SJCRH30 (cell line): ENCODE measurements around the gene MPP2. TPM values are rescaled to one million over a fixed set of nuclear protein-coding genes. Genes with fewer than 3 reads are reported as not detected.
A peak's percentile ranks its signal among the peaks of the same experiment; 100 is the strongest.

Experiments
- DNase-seq, 2 experiments: peaks; one replicate each; pipeline ENCODE4 v3.0.0-alpha.2; 2015 to 2020
- H3K27ac ChIP-seq: fragments of 250-450 bp; sonication (Bioruptor Pico); 2 replicates; pipeline ENCODE4 v1.5.1; 2020; ENCODE audit warnings: mild to moderate bottlenecking, moderate library complexity
- H3K27me3 ChIP-seq: fragments of 250-450 bp; sonication (Bioruptor Pico); 2 replicates; pipeline ENCODE4 v1.5.1; 2020; ENCODE audit warnings: mild to moderate bottlenecking, moderate library complexity
- H3K36me3 ChIP-seq: fragments of 250-450 bp; sonication (Bioruptor Pico); 2 replicates; pipeline ENCODE4 v1.5.1; 2020; ENCODE audit warnings: mild to moderate bottlenecking, moderate library complexity
- H3K4me1 ChIP-seq: fragments of 250-450 bp; sonication (Bioruptor Pico); 2 replicates; pipeline ENCODE4 v1.5.1; 2020; ENCODE audit warnings: mild to moderate bottlenecking, moderate library complexity
- H3K4me3 ChIP-seq: fragments of 250-450 bp; sonication (Bioruptor Pico); 2 replicates; pipeline ENCODE4 v1.5.1; 2020; ENCODE audit warnings: mild to moderate bottlenecking, moderate library complexity
- H3K9me3 ChIP-seq: fragments of 250-450 bp; sonication (Bioruptor Pico); replicated peaks from 2 replicates; pipeline ENCODE4 v1.5.1; 2020; ENCODE audit warnings: mild to moderate bottlenecking, moderate library complexity
- total RNA-seq: library from RNA; depleted of rRNA; stranded (reverse); fragments of >200 nt; shearing (Covaris generic); gene quantifications from 2 replicates; pipeline ENCODE4 v1.2.3, GENCODE V29; 2014

Gene MPP2
- total RNA-seq, 1 experiment from 2014 or later, result 17.4 TPM

DNA sequence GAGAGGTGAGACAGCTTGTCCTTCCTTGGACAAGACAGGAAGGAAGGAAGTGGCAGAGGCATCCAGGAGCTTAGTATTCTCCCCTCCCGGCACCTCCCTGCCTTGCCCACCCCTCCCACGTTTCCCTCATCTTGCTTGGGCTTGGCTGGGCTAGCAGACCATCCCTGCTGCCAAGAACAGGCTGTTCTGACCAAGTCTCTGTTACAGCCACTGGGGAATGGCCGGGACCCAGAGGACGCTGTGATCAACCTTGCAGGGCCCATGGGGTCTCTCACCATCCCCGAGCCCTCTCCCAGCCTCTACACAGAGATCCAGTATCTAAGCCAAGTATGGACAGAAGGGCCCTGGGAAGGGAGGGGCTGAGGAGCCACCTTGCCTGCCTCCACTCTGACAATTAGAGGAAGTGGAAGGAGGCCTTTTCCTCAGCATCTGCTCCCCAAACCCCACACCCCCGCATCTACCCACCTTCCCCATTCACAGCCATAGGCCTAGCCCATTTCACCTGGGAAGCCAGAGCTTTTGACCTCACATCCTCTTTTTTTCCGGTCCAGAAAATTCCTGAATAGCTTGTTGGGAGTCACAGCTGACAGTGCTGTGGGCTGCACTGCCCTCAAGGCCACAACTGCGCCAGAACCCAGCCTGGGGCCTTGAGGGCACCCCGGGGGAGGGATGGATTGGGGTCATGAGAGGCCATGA is 46.3 kb downstream of the MPP2 start:
- Histone ChIP-seq H3K36me3 (no peaks in the 10 kb centered on the region), H3K9me3 (no peaks in the 10 kb centered on the region), H3K4me1 (0 out of 2 replicates have a peak, but pooled peaks cover 3% of the 10 kb centered on the region), H3K27me3 (peaks cover 46% of the 10 kb centered on the region; the same call in 1 of the 2 replicates), H3K27ac (no peak overlapping the region), H3K4me3 (no peak overlapping the region)
- no peak for DNase-seq

DNA sequence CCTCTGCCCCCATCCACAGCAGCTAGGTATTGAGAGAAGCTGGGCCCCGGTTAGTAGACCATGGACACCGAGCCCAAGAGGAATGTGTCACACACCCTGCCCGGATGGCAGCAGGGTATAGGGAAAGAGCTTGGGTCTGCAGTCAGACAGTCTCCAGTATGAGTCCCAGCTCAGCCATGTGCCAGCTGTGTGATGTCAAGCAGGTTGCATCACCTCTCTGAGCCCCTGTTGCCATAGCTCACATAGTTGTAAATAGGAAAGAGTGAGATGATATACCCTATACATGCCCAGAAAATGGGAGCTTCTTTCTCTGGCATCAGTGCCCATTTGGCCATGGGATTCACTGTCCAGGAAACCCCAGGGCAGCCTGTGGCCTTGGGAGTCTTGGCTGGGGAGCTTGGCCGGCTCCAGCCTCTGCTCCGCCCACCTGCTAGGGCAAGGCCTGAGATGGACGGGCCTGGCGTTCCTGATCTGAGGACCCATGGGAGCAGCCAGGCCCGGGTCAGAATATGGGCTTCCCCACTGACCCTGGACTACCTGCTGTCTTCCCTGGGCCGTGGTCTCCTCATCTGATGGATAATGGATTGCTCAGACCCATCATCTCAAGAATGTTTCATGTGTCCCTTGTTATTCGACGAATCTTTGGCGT is 47.1 kb downstream of the MPP2 start:
- Histone ChIP-seq H3K4me3 (no peak overlapping the region), H3K4me1 (0 out of 2 replicates have a peak, but pooled peaks cover 3% of the 10 kb centered on the region), H3K27ac (no peak overlapping the region), H3K27me3 (peaks cover 48% of the 10 kb centered on the region; the same call in 1 of the 2 replicates), H3K9me3 (no peaks in the 10 kb centered on the region), H3K36me3 (no peaks in the 10 kb centered on the region)
- DNase-seq, result no peak

DNA sequence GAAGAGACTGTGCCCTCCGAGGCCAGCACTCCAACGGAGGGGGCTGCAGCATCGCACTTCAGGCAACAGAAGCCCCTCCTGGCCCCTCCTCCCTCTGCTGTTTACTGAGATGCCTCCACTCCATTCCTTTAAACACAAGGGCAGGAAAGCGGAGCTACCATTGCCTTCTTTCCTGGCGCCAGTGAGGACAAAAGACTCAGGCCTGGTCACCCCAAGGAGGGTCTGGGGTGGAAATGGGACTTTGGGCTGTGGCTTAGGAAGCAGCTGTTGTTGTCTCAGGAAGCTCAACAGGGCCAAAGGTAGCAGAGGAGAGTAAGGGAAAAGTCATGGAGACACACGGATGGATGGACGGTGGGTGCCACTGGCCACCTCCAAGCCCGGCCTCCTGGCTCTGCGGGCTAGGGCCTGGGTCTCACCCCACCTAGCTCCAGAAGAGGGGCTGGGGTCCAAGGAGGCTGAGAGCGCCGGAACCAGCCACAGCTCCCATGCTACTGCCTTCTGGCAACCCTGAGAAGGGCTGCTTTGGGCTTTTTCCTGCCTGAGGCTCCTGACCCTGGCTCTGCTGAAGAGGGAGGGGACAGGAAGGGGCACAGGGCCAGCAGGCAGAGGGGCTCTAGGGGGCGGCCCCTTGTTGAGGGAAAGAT is 49.3 kb downstream of the MPP2 start:
- peak in 1 of 2 experiments; percentile 30 for DNase-seq
- Histone ChIP-seq H3K4me1 (0 out of 2 replicates have a peak, but pooled peaks cover 3% of the 10 kb centered on the region), H3K4me3 (no peak overlapping the region), H3K27me3 (peaks cover 41% of the 10 kb centered on the region), H3K27ac (no peak overlapping the region), H3K36me3 (no peaks in the 10 kb centered on the region), H3K9me3 (no peaks in the 10 kb centered on the region)

DNA sequence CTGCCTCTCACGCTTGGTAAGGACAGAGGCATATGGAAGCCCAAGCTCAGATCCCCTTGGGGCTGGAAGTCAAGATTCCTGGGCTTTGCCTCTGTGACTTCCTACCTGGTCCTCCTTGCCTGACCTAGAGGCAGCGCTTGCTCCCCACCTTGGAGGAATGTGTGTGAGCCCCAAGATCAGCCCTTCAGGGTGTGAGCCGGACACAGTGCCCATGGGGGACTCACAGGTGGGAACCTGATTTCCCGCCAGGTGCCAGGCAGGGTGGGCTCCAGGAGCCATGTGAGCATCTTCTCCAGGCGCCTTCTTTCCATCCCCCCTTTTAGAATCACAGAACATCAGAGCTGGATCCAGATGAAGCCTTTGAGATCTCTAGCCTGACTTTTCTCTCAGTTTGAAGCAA is 50.2 kb downstream of the MPP2 start:
- Histone ChIP-seq H3K9me3 (no peaks in the 10 kb centered on the region), H3K27me3 (peaks cover 35% of the 10 kb centered on the region), H3K36me3 (no peaks in the 10 kb centered on the region), H3K4me3 (no peak overlapping the region), H3K27ac (no peak overlapping the region), H3K4me1 (0 out of 2 replicates have a peak, but pooled peaks cover 3% of the 10 kb centered on the region)
- DNase-seq, result no peak

DNA sequence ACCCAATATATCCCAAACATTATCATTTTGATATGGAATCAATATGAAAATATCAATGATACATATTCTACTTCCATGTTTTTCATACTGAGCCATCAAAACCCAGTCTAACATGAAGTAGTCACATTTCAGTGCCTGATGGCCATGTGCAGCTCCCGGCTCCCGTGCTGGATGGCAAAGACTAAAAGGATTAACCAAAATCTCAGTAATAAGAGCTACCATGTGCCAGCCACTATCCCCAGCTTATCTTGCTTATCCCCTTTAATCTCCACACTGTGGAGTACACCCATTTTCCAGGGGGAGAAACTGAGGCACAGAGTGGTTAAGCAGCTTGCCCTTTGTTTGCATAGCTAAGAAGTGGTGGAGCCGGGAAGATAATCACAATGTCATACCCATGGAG is 51.2 kb downstream of the MPP2 start:
- no peak for DNase-seq
- Histone ChIP-seq H3K36me3 (no peaks in the 10 kb centered on the region), H3K9me3 (no peaks in the 10 kb centered on the region), H3K27ac (no peak overlapping the region), H3K4me1 (0 out of 2 replicates have a peak, but pooled peaks cover 3% of the 10 kb centered on the region), H3K27me3 (peaks cover 33% of the 10 kb centered on the region), H3K4me3 (no peak overlapping the region)

DNA sequence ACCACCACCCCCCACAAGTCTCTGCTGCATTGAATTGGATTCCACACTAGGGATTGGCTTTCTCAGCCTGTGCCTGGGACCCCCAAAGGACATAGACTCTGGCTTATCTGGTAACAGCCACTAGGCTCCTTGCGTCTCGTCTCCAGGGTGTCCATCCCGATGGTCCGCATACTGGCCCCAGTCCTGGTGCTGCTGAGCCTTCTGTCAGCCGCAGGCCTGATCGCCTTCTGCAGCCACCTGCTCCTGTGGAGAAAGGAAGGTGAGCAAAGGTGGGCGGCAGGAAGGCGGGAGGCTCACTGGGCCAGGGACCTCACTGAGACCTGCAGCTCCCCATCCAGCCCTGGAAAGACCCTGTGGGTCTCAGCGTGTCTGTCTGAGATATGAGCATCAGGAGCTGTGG is 52.3 kb downstream of the MPP2 start:
- peaks cover 35% of the 10 kb centered on the region for H3K27me3 ChIP-seq
- no peaks in the 10 kb centered on the region for H3K36me3 ChIP-seq
- H3K27ac ChIP-seq, result no peak overlapping the region
- H3K4me1 ChIP-seq, result 0 out of 2 replicates have a peak, but pooled peaks cover 3% of the 10 kb centered on the region
- H3K4me3 ChIP-seq, result no peak overlapping the region
- DNase-seq, result no peak
- H3K9me3 ChIP-seq, result no peaks in the 10 kb centered on the region

DNA sequence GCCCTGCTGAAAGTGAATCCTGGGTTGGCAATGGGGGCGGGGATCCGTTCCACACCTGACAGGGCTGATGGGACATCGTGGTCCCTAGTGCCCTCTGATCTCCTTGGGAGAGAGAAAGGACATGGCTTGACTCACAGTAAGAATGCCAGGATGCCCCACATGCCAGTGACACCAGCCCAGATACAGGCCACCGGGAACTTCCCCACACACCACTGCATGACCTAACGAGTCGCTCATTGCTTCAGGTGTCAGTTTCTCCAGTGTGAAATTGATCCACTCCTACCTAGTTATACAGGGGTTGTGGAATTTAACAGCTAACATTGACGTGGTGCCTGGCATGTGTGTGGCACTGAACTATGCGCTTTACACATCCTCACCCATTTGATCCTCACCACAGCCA is 52.8 kb downstream of the MPP2 start:
- DNase-seq, result no peak
- Histone ChIP-seq H3K4me3 (no peak overlapping the region), H3K9me3 (no peaks in the 10 kb centered on the region), H3K27me3 (peaks cover 38% of the 10 kb centered on the region), H3K4me1 (0 out of 2 replicates have a peak, but pooled peaks cover 3% of the 10 kb centered on the region), H3K36me3 (no peaks in the 10 kb centered on the region), H3K27ac (no peak overlapping the region)

DNA sequence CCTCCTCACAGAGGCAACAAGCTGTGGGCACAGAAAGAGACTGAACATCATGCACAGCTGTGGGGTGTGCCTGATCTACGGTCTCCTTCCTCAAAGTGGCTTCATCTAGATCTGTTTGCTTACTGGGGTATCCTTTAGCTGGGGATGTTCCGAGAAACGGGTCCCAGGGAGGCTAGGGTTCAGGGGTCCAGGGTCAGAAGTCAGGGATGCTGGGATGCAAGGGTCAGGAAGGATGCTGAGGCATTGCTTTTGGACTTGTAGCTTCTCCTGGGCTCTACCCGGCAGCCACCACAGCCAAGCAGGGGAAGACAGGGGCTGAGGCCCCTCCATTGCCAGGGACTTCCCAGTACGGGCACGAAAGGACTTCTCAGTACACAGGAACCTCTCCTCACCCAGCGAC is 53.8 kb downstream of the MPP2 start:
- DNase-seq, result no peak
- H3K27me3 ChIP-seq, result peaks cover 33% of the 10 kb centered on the region
- H3K9me3 ChIP-seq, result no peaks in the 10 kb centered on the region

DNA sequence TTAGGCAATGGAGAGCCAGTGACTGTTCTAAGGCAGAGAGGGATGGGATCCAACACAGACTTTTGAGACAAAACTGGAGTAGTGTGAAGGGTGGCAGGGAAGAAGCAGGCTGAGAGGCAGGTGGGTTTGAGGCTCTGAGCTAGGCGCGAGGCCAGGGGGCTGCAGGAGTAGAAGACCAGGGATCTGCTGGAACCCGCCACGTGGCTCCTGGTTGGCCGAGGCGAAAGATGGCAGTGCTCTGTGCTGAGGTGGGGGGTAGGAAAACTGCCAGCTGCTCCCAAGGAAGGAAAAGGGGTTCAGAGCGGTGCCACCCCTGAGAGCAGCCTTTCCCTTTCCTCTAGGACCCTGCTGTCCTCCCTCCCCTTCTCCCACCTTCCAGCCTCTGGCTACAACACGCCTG is 54.8 kb downstream of the MPP2 start:
- DNase-seq, result no peak
- no peak overlapping the region for H3K4me3 ChIP-seq
- peaks cover 38% of the 10 kb centered on the region for H3K27me3 ChIP-seq
- H3K4me1 ChIP-seq, result no peaks in the 10 kb centered on the region
- H3K27ac ChIP-seq, result no peak overlapping the region
- H3K9me3 ChIP-seq, result no peaks in the 10 kb centered on the region
- H3K36me3 ChIP-seq, result no peaks in the 10 kb centered on the region

More for the DNA sequence above, 53.8 kb downstream of the MPP2 start:
- Histone ChIP-seq H3K4me1 (0 out of 2 replicates have a peak, but pooled peaks cover 3% of the 10 kb centered on the region), H3K36me3 (no peaks in the 10 kb centered on the region), H3K4me3 (no peak overlapping the region), H3K27ac (no peak overlapping the region)

DNA sequence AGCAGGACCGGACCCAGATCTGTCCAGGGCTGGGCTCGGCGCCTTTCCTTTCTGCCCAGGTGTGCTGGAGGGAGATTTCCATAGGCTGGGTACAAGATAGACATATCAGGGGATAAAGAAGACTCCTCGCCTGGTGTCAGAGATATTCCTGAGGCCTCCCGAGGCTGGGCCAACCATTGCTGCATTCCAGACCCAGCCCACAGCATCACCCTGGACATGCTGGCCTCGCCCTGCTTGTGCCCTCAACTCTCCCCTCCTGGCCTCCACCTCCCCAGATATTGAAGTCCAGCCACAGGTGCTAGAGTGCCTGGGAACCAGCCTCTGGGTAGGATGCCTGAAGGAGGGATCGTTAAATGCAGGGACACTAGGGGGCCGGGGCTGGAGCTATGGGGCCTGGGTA is 58.2 kb downstream of the MPP2 start:
- peaks cover 2% of the 10 kb centered on the region; the same call in 1 of the 2 replicates for H3K4me1 ChIP-seq
- H3K27ac ChIP-seq, result no peak overlapping the region
- peaks cover 26% of the 10 kb centered on the region for H3K27me3 ChIP-seq
- H3K36me3 ChIP-seq, result no peaks in the 10 kb centered on the region
- H3K4me3 ChIP-seq, result no peak overlapping the region
- H3K9me3 ChIP-seq, result no peaks in the 10 kb centered on the region
- no peak for DNase-seq

DNA sequence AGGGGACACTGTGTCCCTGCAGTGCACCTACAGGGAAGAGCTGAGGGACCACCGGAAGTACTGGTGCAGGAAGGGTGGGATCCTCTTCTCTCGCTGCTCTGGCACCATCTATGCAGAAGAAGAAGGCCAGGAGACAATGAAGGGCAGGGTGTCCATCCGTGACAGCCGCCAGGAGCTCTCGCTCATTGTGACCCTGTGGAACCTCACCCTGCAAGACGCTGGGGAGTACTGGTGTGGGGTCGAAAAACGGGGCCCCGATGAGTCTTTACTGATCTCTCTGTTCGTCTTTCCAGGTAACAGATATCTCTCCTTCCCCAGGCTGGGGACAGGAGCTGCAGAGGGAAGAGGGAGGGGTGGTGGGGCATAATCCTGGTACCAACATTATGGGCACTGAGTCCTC is 58.7 kb downstream of the MPP2 start:
- Histone ChIP-seq H3K27ac (no peak overlapping the region), H3K27me3 (peaks cover 25% of the 10 kb centered on the region), H3K4me3 (no peak overlapping the region), H3K36me3 (no peaks in the 10 kb centered on the region), H3K9me3 (no peaks in the 10 kb centered on the region), H3K4me1 (peaks cover 2% of the 10 kb centered on the region; the same call in 1 of the 2 replicates)
- DNase-seq, result no peak

DNA sequence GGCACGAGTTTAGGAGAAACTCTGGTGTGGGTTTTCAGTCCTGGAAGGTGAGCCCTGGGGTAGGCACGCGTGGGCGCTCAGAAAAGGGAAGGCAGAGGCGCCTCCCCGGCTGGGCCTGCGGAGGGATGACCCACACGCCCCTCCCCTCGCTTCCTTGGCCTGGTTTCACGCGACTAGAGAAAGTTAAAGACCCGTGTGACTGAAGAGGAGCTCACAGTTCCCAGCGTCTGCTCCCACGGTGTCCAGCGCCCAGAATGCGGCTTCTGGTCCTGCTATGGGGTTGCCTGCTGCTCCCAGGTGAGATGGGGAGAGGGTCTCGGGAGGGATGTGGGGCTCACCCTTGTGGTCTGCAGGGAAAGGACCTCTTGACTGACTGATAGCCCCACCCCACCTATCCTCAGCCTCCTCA is 60.4 kb downstream of the MPP2 start, which contains the start of gene CD300LG:
CD300LG (plus strand) TSS at position 214 of the 409 bp plus-strand sequence; CDS start at position 255, 41 bp downstream.
- no peak for DNase-seq
- no peaks in the 10 kb centered on the region for H3K36me3 ChIP-seq
- peaks cover 25% of the 10 kb centered on the region for H3K27me3 ChIP-seq
- H3K27ac ChIP-seq, result no peak within 1 kb of the TSS
- no peak within 1 kb of the TSS for H3K4me3 ChIP-seq
- no peaks in the 10 kb centered on the region for H3K9me3 ChIP-seq
- peaks cover 2% of the 10 kb centered on the region; the same call in 1 of the 2 replicates for H3K4me1 ChIP-seq

DNA sequence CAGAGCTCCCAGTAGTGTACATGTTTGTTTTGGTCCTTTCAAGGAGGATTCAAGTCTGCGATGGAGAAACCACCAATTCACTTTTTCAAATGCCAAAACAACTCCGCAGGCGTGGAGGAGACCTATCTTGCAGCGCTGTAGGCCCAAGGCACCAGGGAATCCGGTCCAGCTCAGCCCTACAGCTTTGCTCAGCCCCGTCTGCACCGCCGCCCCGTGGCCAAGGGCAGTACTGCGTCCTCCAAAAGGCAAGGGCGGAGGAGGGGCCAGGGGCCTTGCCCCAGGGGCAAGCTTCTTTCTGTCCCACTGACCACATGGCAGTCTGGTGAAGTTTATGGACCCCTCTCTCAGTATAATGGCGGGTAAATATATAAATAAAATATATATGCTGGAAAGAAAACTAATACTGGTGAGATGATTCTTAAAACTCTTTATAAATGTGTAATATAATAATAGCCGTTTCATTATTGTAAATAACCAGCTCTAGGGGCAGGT is 61.1 kb downstream of the MPP2 start:
- peak; percentile 74 to 78 for DNase-seq
- H3K4me3 ChIP-seq, result no peak overlapping the region
- no peaks in the 10 kb centered on the region for H3K36me3 ChIP-seq
- H3K27ac ChIP-seq, result no peak overlapping the region
- H3K9me3 ChIP-seq, result no peaks in the 10 kb centered on the region
- peaks cover 22% of the 10 kb centered on the region for H3K27me3 ChIP-seq
- H3K4me1 ChIP-seq, result peaks cover 2% of the 10 kb centered on the region; the same call in 1 of the 2 replicates

DNA sequence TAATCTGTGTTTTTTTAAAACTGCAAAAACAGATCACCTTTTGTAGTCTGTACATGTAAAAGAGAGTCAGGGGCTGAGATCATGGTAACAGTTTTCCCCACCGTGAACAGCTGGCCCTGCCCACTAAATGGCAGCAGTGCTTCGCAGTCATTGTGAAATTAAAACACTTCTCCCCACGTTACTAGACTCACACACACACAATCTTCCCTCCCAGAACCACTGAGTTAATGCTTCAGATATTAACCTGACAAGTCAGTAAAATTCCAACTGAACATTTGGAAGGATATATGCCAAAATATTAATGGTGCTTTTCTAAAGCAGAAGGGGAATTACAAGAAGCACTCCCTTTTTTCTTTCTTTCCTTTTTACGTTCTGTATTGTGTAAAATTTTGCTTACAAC is 61.6 kb downstream of the MPP2 start:
- Histone ChIP-seq H3K9me3 (no peaks in the 10 kb centered on the region), H3K27ac (no peak overlapping the region), H3K4me3 (no peak overlapping the region), H3K27me3 (peaks cover 22% of the 10 kb centered on the region), H3K4me1 (peaks cover 2% of the 10 kb centered on the region; the same call in 1 of the 2 replicates), H3K36me3 (no peaks in the 10 kb centered on the region)
- DNase-seq, result no peak

DNA sequence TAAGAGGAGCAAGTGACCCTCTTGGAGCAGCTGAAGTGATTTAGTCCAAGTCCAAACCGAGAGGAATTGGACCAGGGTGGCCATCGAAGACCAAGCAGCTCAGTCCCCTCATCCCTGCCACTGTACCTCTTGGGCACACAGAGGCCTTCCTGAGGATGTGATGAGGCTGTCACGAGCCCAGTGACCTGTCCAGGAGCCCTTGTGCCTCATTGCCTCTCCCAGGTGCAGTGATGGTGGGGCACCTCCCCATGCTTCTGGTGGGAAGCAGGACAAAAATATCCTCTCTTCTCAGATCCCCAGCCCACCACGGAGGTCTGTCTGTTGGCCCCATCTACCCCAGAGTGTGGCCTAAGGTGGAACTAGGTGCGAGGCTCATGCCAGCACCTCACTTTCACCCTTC is 63.1 kb downstream of the MPP2 start:
- Histone ChIP-seq H3K9me3 (no peaks in the 10 kb centered on the region), H3K27ac (no peak overlapping the region), H3K4me3 (no peak overlapping the region), H3K4me1 (peaks cover 10% of the 10 kb centered on the region), H3K27me3 (peaks cover 20% of the 10 kb centered on the region), H3K36me3 (no peaks in the 10 kb centered on the region)
- no peak for DNase-seq
